Activated T-helper 1 cell treated with Interleukin-2 at 50 U/mL for 16 hours (primary cell): ENCODE data around the gene JDP2.
"Not testable (repeated sequence)": the region's sequence is repeated elsewhere in the genome, so short reads cannot be mapped to it uniquely, and the experiment has no call there.

Experiments used
- DNase-seq: peaks from one replicate; pipeline ENCODE4 v3.0.0-alpha.2; 2020; ENCODE audit warnings: low read depth

The JDP2 gene

GRCh38 chr14:75456069-75456996 lies 28.5 kb downstream of the JDP2 start:
- no peak for DNase-seq

GRCh38 chr14:75456997-75457335 lies 29.1 kb downstream of the JDP2 start:
- no peak for DNase-seq

- no peak for DNase-seq
Observed at GRCh38 chr14:75457648-75458165, 29.9 kb downstream of the JDP2 start.

- DNase-seq: no peak
Observed at GRCh38 chr14:75458305-75458704, 30.5 kb downstream of the JDP2 start.

GRCh38 chr14:75459099-75459741 lies 31.4 kb downstream of the JDP2 start:
- DNase-seq: no peak

- DNase-seq: no peak
Observed at GRCh38 chr14:75459791-75460190, 32.0 kb downstream of the JDP2 start.

- no peak for DNase-seq
Observed at GRCh38 chr14:75460394-75460793, 32.6 kb downstream of the JDP2 start.

GRCh38 chr14:75461303-75461702 lies 33.5 kb downstream of the JDP2 start:
- no peak for DNase-seq

- DNase-seq: no peak
Observed at GRCh38 chr14:75461755-75462349, 34.0 kb downstream of the JDP2 start.

GRCh38 chr14:75464626-75465025 lies 36.8 kb downstream of the JDP2 start:
- DNase-seq: no peak

GRCh38 chr14:75467763-75468162 lies 39.9 kb downstream of the JDP2 start:
- DNase-seq: no peak

- DNase-seq: no peak
Observed at GRCh38 chr14:75469164-75469563, 41.3 kb downstream of the JDP2 start.

- DNase-seq: no peak
Observed at GRCh38 chr14:75469606-75470237, 41.9 kb downstream of the JDP2 start.

GRCh38 chr14:75470238-75470797 lies 42.5 kb downstream of the JDP2 start:
- no peak for DNase-seq

GRCh38 chr14:75471059-75471458 lies 43.2 kb downstream of the JDP2 start:
- no peak for DNase-seq

GRCh38 chr14:75474127-75474526 lies 46.3 kb downstream of the JDP2 start:
- DNase-seq: not testable (repeated sequence)

- DNase-seq: no peak
Observed at GRCh38 chr14:75476274-75476995, 48.6 kb downstream of the JDP2 start.

- DNase-seq: no peak
Observed at GRCh38 chr14:75477881-75478280, 50.1 kb downstream of the JDP2 start.

GRCh38 chr14:75479770-75480600 lies 52.2 kb downstream of the JDP2 start:
- DNase-seq: no peak

- no peak for DNase-seq
Observed at GRCh38 chr14:75482366-75482765, 54.5 kb downstream of the JDP2 start.
